LHCN-M2 (cell line): ENCODE data around the gene VAMP1. TPM values are rescaled to one million over a fixed set of nuclear protein-coding genes. Genes with fewer than 3 reads are reported as not detected.
A peak's percentile ranks its signal among the peaks of the same experiment; 100 is the strongest.

Experiments
- DNase-seq: peaks from one replicate; pipeline ENCODE4 v3.0.0-alpha.2; 2012; ENCODE audit warnings: low read depth
- total RNA-seq: library from RNA; depleted of rRNA; stranded (reverse); fragments of >200 nt; gene quantifications from 2 replicates; pipeline ENCODE4 v1.2.3, GENCODE V29; 2014; rRNA removed

Gene VAMP1
- total RNA-seq, 1 experiment from 2014 or later: 12.9 TPM

DNA sequence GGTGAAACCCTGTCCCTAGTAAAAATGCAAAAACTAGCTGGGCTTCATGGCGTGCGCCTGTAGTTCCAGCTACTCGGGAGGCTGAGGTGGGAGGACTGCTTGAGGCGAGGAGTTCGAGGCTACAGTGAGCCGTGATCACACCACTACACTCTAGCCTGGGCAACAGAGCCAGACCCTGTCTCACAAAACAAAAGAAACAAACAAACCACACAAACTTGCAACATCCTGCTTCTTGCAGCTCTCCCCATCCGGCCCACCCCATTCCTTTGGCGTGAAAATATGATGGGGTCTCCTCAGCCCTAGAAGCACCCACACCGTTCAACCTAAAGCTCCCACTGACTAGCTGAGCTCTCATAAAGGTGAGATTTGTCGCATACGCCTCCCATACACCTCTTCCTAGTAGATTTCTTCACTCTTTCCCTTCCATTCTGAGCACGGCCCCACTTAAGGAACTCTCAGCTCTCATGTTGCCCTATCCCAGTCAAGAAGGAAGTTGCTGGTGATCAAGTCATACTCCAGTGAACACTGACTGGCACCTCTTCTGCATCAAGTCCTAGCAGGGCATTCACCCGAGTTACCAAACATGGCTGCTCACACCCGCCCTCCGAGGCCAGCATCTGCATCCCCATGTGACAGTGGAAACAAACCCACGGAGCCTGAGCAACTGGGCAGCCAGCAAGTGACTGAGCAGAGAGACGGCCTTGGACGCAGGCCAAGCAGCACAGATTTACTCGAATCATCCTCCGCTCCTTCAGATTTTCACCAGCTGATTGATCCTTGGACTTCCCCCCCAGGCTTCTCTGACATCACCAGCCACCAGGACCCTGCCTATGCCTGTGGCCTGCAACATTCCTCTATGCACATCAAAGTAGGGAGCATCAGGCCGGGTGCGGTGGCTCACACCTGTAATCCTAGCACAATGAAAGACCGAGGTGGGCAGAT lies 44.6 kb downstream of the VAMP1 start:
- DNase-seq: no peak

GRCh38 chr12:6424866-6425265 lies 45.6 kb downstream of the VAMP1 start:
- no peak for DNase-seq

- DNase-seq: no peak
Observed at GRCh38 chr12:6424008-6424347, 46.5 kb downstream of the VAMP1 start.

- peak; percentile 89 for DNase-seq
Observed at GRCh38 chr12:6423267-6424007, 47.0 kb downstream of the VAMP1 start.

DNA sequence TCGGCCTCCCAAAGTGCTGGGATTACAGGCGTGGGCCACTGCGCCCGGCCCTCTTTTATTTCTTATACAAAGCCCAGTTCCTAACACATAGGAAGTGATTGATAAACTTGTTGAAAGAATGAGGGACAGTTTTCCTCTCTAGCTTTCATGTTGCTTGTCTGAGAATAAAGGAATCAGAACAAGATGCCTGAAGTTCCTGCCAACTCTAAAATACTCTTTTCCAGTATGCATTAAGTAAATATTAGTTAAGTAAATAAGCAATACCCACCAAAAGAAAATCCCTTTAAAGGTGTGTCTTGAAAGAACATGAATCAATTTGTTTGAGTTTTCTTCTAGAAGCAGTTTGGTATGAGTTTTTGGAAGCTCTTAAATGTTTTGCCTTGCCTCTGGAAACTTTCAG lies 50.1 kb downstream of the VAMP1 start:
- DNase-seq: no peak

DNA sequence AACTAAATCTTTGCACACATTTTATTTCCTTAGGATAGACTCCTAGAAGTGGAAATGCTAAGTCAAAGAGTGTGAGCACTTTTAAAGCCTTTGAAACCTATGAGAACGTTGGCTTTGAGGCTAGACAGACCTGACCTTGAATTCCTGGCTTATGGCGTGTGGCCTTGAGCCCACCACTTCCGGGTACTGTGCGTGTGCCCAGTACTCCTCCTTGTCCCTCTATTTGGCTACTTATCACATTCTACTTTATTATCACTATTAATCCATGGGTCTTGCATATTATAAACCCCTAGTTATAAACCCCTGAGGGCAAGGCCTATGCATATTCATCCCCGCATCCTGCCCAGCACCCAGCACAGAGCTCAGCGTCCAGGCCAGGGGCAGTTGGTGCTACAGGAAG lies 51.7 kb downstream of the VAMP1 start:
- DNase-seq: no peak

GRCh38 chr12:6416596-6416995 lies 53.9 kb downstream of the VAMP1 start:
- no peak for DNase-seq

Other genes starting within 250 kb of the VAMP1 start
- not detected in 2 replicates for gene PLEKHG6, start 160.0 kb downstream of the VAMP1 start, total RNA-seq
- 177 and 233 TPM in 2 replicates for gene TNFRSF1A, start 128.6 kb downstream of the VAMP1 start, total RNA-seq
- gene SCNN1A, start 95.1 kb downstream of the VAMP1 start, total RNA-seq: 0.32 and 0.69 TPM in 2 replicates
- 152 and 184 TPM in 2 replicates for gene LTBR, start 86.5 kb downstream of the VAMP1 start, total RNA-seq
- gene CD27, start 25.7 kb downstream of the VAMP1 start, total RNA-seq: 0.17 and 0.19 TPM in 2 replicates
- 8.5 and 9.4 TPM in 2 replicates for gene TAPBPL, start 18.6 kb downstream of the VAMP1 start, total RNA-seq
- gene MRPL51, start 22.6 kb upstream of the VAMP1 start, total RNA-seq: 113 and 124 TPM in 2 replicates
- gene NCAPD2, start 23.4 kb upstream of the VAMP1 start, total RNA-seq: 93.5 and 112 TPM in 2 replicates
- 10,802 and 11,796 TPM in 2 replicates for gene GAPDH, start 63.8 kb upstream of the VAMP1 start, total RNA-seq
- gene IFFO1, start 85.4 kb upstream of the VAMP1 start, total RNA-seq: 105 and 121 TPM in 2 replicates
- 88.9 and 101 TPM in 2 replicates for gene NOP2, start 97.6 kb upstream of the VAMP1 start, total RNA-seq
- 200 and 240 TPM in 2 replicates for gene CHD4, start 136.7 kb upstream of the VAMP1 start, total RNA-seq
- not detected in 2 replicates for gene LPAR5, start 165.3 kb upstream of the VAMP1 start, total RNA-seq
- gene ACRBP, start 176.8 kb upstream of the VAMP1 start, total RNA-seq: 0.32 TPM in 1 of 2 replicates, not detected in the other
- gene ING4, start 192.4 kb upstream of the VAMP1 start, total RNA-seq: 26.3 and 40.8 TPM in 2 replicates
- 28.4 and 30.8 TPM in 2 replicates for gene ZNF384, start 218.7 kb upstream of the VAMP1 start, total RNA-seq
- gene PIANP, start 230.1 kb upstream of the VAMP1 start, total RNA-seq: 0.34 TPM in 1 of 2 replicates, not detected in the other